Stomach (tissue), 4 donors: ENCODE data around the gene ATG5.

Source experiments
- CTCF ChIP-seq, 7 experiments: fragments of 450-650 bp in 4 of 7; fragments of 200-600 bp in 3 of 7; sonication (generic) in 3 of 7; IDR thresholded peaks; one replicate each; pipeline ENCODE4 v1.5.1; 2016 to 2019; ENCODE audit warnings: antibody characterized with exemption in 7 of 7, control low read depth in 2 of 7, mild to moderate bottlenecking in 1 of 7
- EP300 ChIP-seq: sonication (generic); formaldehyde crosslinking; IDR thresholded peaks from one replicate; pipeline ENCODE4 v1.6.1; 2017; ENCODE audit warnings: antibody characterized with exemption
- POLR2A ChIP-seq, 4 donors: fragments of 450-650 bp; IDR thresholded peaks; one replicate each; pipeline ENCODE4 v1.6.1; 2016; ENCODE audit warnings: antibody characterized with exemption in 4 of 4, control low read depth in 2 of 4, mild to moderate bottlenecking in 1 of 4, moderate library complexity in 1 of 4
- POLR2AphosphoS5 ChIP-seq, 3 donors: sonication (generic); formaldehyde crosslinking; IDR thresholded peaks; one replicate each; pipeline ENCODE4 v1.6.1; 2016; ENCODE audit warnings: antibody characterized with exemption in 3 of 3

GRCh38 chr6:106161893-106162292 is 163.7 kb downstream of the ATG5 start:
- TF ChIP-seq POLR2A (IDR thresholded peaks at IDR 0.05) (no peak), CTCF (IDR thresholded peaks at IDR 0.05) (no peak), EP300 (no peak), POLR2AphosphoS5 (IDR thresholded peaks at IDR 0.05) (no peak)
